MM.1S (cell line): ENCODE measurements around the gene PGRMC2.

ENCODE experiments used
- DNase-seq: peaks from one replicate; pipeline ENCODE4 v3.0.0-alpha.2; 2015
- H2AFZ ChIP-seq: fragments of 300-600 bp; sonication (generic); 2 replicates; pipeline ENCODE4 v1.6.0; 2016; ENCODE audit warnings: antibody characterized with exemption, low read length
- H3F3A ChIP-seq: fragments of 300-600 bp; sonication (generic); 2 replicates; pipeline ENCODE4 v1.6.1; 2016; ENCODE audit warnings: mild to moderate bottlenecking, antibody characterized with exemption, low read length, moderate library complexity, mixed read lengths; ENCODE audit not compliant: insufficient read depth
- H3K27ac ChIP-seq: fragments of 300-600 bp; sonication (generic); 2 replicates; pipeline ENCODE4 v1.5.1; 2016; ENCODE audit warnings: mild to moderate bottlenecking, low read length
- H3K27me3 ChIP-seq: fragments of 300-600 bp; sonication (generic); replicated peaks from 2 replicates; pipeline ENCODE4 v1.6.0; 2016; ENCODE audit warnings: low read length; ENCODE audit not compliant: insufficient read depth
- H3K36me3 ChIP-seq: fragments of 300-600 bp; sonication (generic); replicated peaks from 2 replicates; pipeline ENCODE4 v1.6.1; 2016; ENCODE audit warnings: mild to moderate bottlenecking, low read length, mixed read lengths; ENCODE audit not compliant: insufficient read depth
- H3K4me1 ChIP-seq: fragments of 300-600 bp; sonication (generic); 2 replicates; pipeline ENCODE4 v1.6.1; 2016; ENCODE audit warnings: low read length, mixed read lengths
- H3K4me2 ChIP-seq: fragments of 300-600 bp; sonication (generic); 2 replicates; pipeline ENCODE4 v1.6.0; 2016; ENCODE audit warnings: low read depth, low read length
- H3K4me3 ChIP-seq: fragments of 300-600 bp; sonication (generic); 2 replicates; pipeline ENCODE4 v1.5.1; 2016; ENCODE audit warnings: low read length, mixed read lengths
- H3K79me2 ChIP-seq: fragments of 300-600 bp; sonication (generic); 2 replicates; pipeline ENCODE4 v1.6.1; 2016; ENCODE audit warnings: mixed run types, low read length, mixed read lengths
- H3K9ac ChIP-seq: fragments of 300-600 bp; sonication (generic); 2 replicates; pipeline ENCODE4 v1.6.1; 2016; ENCODE audit warnings: low read length, mixed read lengths
- H3K9me2 ChIP-seq: fragments of 300-600 bp; sonication (generic); replicated peaks from 2 replicates; pipeline ENCODE4 v1.6.1; 2016; ENCODE audit warnings: mild to moderate bottlenecking, low read length, mixed read lengths; ENCODE audit not compliant: insufficient read depth
- H3K9me3 ChIP-seq: fragments of 300-600 bp; sonication (generic); replicated peaks from 2 replicates; pipeline ENCODE4 v1.6.1; 2016; ENCODE audit warnings: mild to moderate bottlenecking, low read length, mixed read lengths; ENCODE audit not compliant: insufficient read depth
- H4K20me1 ChIP-seq: fragments of 300-600 bp; sonication (generic); 2 replicates; pipeline ENCODE4 v1.6.1; 2016; ENCODE audit warnings: mild to moderate bottlenecking, low read length, moderate library complexity, mixed read lengths; ENCODE audit not compliant: insufficient read depth
- CTCF ChIP-seq: fragments of 300-600 bp; sonication (generic); IDR thresholded peaks from 2 replicates; pipeline ENCODE4 v1.5.1; 2016; ENCODE audit warnings: antibody characterized with exemption, low read length, mixed read lengths
- EZH2 ChIP-seq: fragments of 300-600 bp; sonication (generic); optimal IDR thresholded peaks from 2 replicates; pipeline ENCODE3; 2017; ENCODE audit warnings: low read depth, mild to moderate bottlenecking, antibody characterized with exemption, low read length, mixed read lengths
- EZH2phosphoT487 ChIP-seq: fragments of 300-600 bp; sonication (generic); IDR thresholded peaks from 2 replicates; pipeline ENCODE4 v1.6.1; 2018; ENCODE audit warnings: antibody characterized with exemption, low read length

The PGRMC2 gene

GRCh38 chr4:128333309-128334018, 45.9 kb upstream of the PGRMC2 start:
- no peaks in the 10 kb centered on the region for H3K9me2 ChIP-seq

GRCh38 chr4:128332081-128332480, 44.5 kb upstream of the PGRMC2 start:
- no peak for DNase-seq
- Histone ChIP-seq H3K9ac (no peak overlapping the region), H3K9me2 (no peaks in the 10 kb centered on the region), H4K20me1 (no peaks in the 10 kb centered on the region), H3K4me2 (no peak overlapping the region), H3K9me3 (no peaks in the 10 kb centered on the region), H3F3A (no peaks in the 10 kb centered on the region), H3K27me3 (no peaks in the 10 kb centered on the region), H3K4me3 (no peak overlapping the region), H3K4me1 (no peaks in the 10 kb centered on the region), H3K79me2 (no peaks in the 10 kb centered on the region), H2AFZ (no peak overlapping the region), H3K27ac (no peak overlapping the region), H3K36me3 (no peaks in the 10 kb centered on the region)
- TF ChIP-seq EZH2 (no peak), CTCF (no peak), EZH2phosphoT487 (no peak)

More at GRCh38 chr4:128333309-128334018, 45.9 kb upstream of the PGRMC2 start:
- H3K9ac ChIP-seq, result no peak overlapping the region
- no peak overlapping the region for H3K4me3 ChIP-seq
- H3K4me1 ChIP-seq, result no peaks in the 10 kb centered on the region
- no peaks in the 10 kb centered on the region for H3K36me3 ChIP-seq
- H3K4me2 ChIP-seq, result no peak overlapping the region
- H3K27ac ChIP-seq, result no peak overlapping the region
- H3F3A ChIP-seq, result no peaks in the 10 kb centered on the region
- TF ChIP-seq EZH2phosphoT487 (no peak), CTCF (no peak), EZH2 (no peak)
- H2AFZ ChIP-seq, result no peak overlapping the region
- H3K9me3 ChIP-seq, result no peaks in the 10 kb centered on the region
- DNase-seq, result no peak
- no peaks in the 10 kb centered on the region for H3K27me3 ChIP-seq
- no peaks in the 10 kb centered on the region for H3K79me2 ChIP-seq
- H4K20me1 ChIP-seq, result no peaks in the 10 kb centered on the region

DNA sequence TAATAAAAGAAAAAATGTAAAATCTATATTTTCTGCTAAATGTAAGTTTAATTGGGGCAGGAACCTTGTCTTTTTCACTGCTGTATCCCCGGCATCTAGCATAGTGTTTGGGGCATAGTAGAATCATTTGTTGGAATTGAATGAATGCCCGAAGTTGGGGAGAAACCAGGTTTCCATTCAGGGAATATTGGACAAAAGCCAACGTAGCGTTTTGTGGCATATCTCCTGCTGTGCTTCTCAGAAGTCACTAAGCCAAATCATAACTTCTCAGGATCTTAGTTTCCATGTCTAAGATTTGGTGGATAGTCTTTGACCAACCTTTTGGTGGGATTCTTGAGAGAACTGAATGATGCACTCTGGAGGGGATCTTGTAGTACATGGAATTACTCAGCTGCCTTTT, 42.0 kb upstream of the PGRMC2 start:
- no peaks in the 10 kb centered on the region for H3K9me2 ChIP-seq
- H3K4me3 ChIP-seq, result no peak overlapping the region
- H3K4me2 ChIP-seq, result no peak overlapping the region
- H4K20me1 ChIP-seq, result no peaks in the 10 kb centered on the region
- H3K27me3 ChIP-seq, result no peaks in the 10 kb centered on the region
- H3K9me3 ChIP-seq, result no peaks in the 10 kb centered on the region
- no peak overlapping the region for H3K9ac ChIP-seq
- H3K36me3 ChIP-seq, result no peaks in the 10 kb centered on the region
- no peaks in the 10 kb centered on the region for H3F3A ChIP-seq
- no peak overlapping the region for H3K27ac ChIP-seq
- TF ChIP-seq EZH2 (no peak), EZH2phosphoT487 (no peak), CTCF (no peak)
- no peak for DNase-seq
- no peak overlapping the region for H2AFZ ChIP-seq
- H3K79me2 ChIP-seq, result no peaks in the 10 kb centered on the region
- H3K4me1 ChIP-seq, result no peaks in the 10 kb centered on the region
